ENCODE data around the gene KCNG2. TPM values are rescaled to one million over a fixed set of nuclear protein-coding genes. Genes with fewer than 3 reads are reported as not detected.

The KCNG2 gene
- polyA plus RNA-seq, 1 donor from 2014 or later: not detected

- Histone ChIP-seq H3K36me3 (ENCODE audit: insufficient read depth, low read length) (no peaks in the 10 kb centered on the region), H3K4me3 (ENCODE audit: low read length) (no peak overlapping the region), H3K4me2 (ENCODE audit: low read length) (no peak overlapping the region), H3K9me2 (ENCODE audit: insufficient read depth, low read length) (no peaks in the 10 kb centered on the region), H3K79me2 (replicated peaks; ENCODE audit: insufficient read depth, low read length) (no peaks in the 10 kb centered on the region), H3K9me3 (ENCODE audit: low read length) (no peaks in the 10 kb centered on the region), H3K27ac (ENCODE audit: low read length) (no peak overlapping the region), H3K9ac (ENCODE audit: low read length) (no peak overlapping the region), H2AFZ (ENCODE audit: low read depth, low read length) (no peak overlapping the region), H3F3A (ENCODE audit: insufficient read depth, low read length, poor library complexity, severe bottlenecking) (no peaks in the 10 kb centered on the region), H3K27me3 (ENCODE audit: insufficient read depth, low read depth, low read length) (peaks cover 21% of the 10 kb centered on the region), H4K20me1 (ENCODE audit: insufficient read depth) (no peaks in the 10 kb centered on the region)
- no peak for TF ChIP-seq TAF1 (IDR thresholded peaks at IDR 0.05; ENCODE audit: low read depth)
- no peak for TF ChIP-seq REST (IDR thresholded peaks at IDR 0.05; ENCODE audit: borderline replicate concordance)
- TF ChIP-seq CTCF (IDR thresholded peaks at IDR 0.05; ENCODE audit: poor library complexity, severe bottlenecking): no peak
- no peak for TF ChIP-seq MXI1 (conservative IDR thresholded peaks at IDR 0.05; ENCODE audit: poor library complexity, severe bottlenecking)
- no peak for TF ChIP-seq EZH2 (IDR thresholded peaks at IDR 0.05; ENCODE audit: borderline replicate concordance, insufficient read depth, low read length, poor library complexity, severe bottlenecking)
These were observed 5.9 kb downstream of the KCNG2 start for GRCh38 chr18:79803611-79804051.

- no peak overlapping the region for H3K9ac ChIP-seq (ENCODE audit: low read length)
- H3K27me3 ChIP-seq (ENCODE audit: insufficient read depth, low read depth, low read length): peaks cover 15% of the 10 kb centered on the region
- H3K36me3 ChIP-seq (ENCODE audit: insufficient read depth, low read length): no peaks in the 10 kb centered on the region
- no peaks in the 10 kb centered on the region for H4K20me1 ChIP-seq (ENCODE audit: insufficient read depth)
- H3K27ac ChIP-seq (ENCODE audit: low read length): no peak overlapping the region
- H3K79me2 ChIP-seq (replicated peaks; ENCODE audit: insufficient read depth, low read length): no peaks in the 10 kb centered on the region
- H3F3A ChIP-seq (ENCODE audit: insufficient read depth, low read length, poor library complexity, severe bottlenecking): no peaks in the 10 kb centered on the region
- H3K9me3 ChIP-seq (ENCODE audit: low read length): no peaks in the 10 kb centered on the region
- no peak overlapping the region for H2AFZ ChIP-seq (ENCODE audit: low read depth, low read length)
- no peaks in the 10 kb centered on the region for H3K9me2 ChIP-seq (ENCODE audit: insufficient read depth, low read length)
- no peak overlapping the region for H3K4me3 ChIP-seq (ENCODE audit: low read length)
- no peak for TF ChIP-seq TAF1 (IDR thresholded peaks at IDR 0.05; ENCODE audit: low read depth)
- TF ChIP-seq EP300 (conservative IDR thresholded peaks at IDR 0.05; ENCODE audit: poor library complexity, severe bottlenecking): no peak
- no peak for TF ChIP-seq EZH2 (IDR thresholded peaks at IDR 0.05; ENCODE audit: borderline replicate concordance, insufficient read depth, low read length, poor library complexity, severe bottlenecking)
- TF ChIP-seq MXI1 (conservative IDR thresholded peaks at IDR 0.05; ENCODE audit: poor library complexity, severe bottlenecking): no peak
- no peak for TF ChIP-seq SMC3 (conservative IDR thresholded peaks at IDR 0.05; ENCODE audit: poor library complexity)
- no peak for TF ChIP-seq REST (IDR thresholded peaks at IDR 0.05; ENCODE audit: borderline replicate concordance)
- TF ChIP-seq CTCF (IDR thresholded peaks at IDR 0.05; ENCODE audit: poor library complexity, severe bottlenecking): no peak
- TF ChIP-seq POLR2AphosphoS5 (IDR thresholded peaks at IDR 0.05): no peak
- TF ChIP-seq RAD21 (conservative IDR thresholded peaks at IDR 0.05): no peak
- H3K4me2 ChIP-seq (ENCODE audit: low read length): no peak overlapping the region
These were observed 6.5 kb downstream of the KCNG2 start for GRCh38 chr18:79804130-79804787.
